ENCODE results near the gene LINGO3.

The LINGO3 gene

GRCh38 chr19:2325281-2326046 lies 17.5 kb upstream of the LINGO3 start:
- DNase-seq (ENCODE audit: low read depth, low spot score): no peak
- Histone ChIP-seq H3K4me1 (ENCODE audit: insufficient read depth, insufficient read length) (peaks cover 11% of the 10 kb centered on the region), H3K9ac (ENCODE audit: insufficient read length, low read depth) (no peak overlapping the region), H3K4me3 (ENCODE audit: insufficient read length, low read depth) (no peak overlapping the region), H3K27me3 (ENCODE audit: insufficient read depth, insufficient read length) (no peaks in the 10 kb centered on the region), H3K36me3 (ENCODE audit: insufficient read depth, insufficient read length, low read length) (peaks cover 63% of the 10 kb centered on the region), H3K9me3 (ENCODE audit: insufficient read depth, low read length) (no peaks in the 10 kb centered on the region)
- TF ChIP-seq ZNF274 (IDR thresholded peaks at IDR 0.05; ENCODE audit: low read depth, low read length): no peak
- no peak for TF ChIP-seq SUZ12 (IDR thresholded peaks at IDR 0.05; ENCODE audit: extremely low read depth, insufficient read depth, insufficient read length)
- no peak for TF ChIP-seq YY1 (IDR thresholded peaks at IDR 0.05; ENCODE audit: insufficient read depth, insufficient read length)

DNA sequence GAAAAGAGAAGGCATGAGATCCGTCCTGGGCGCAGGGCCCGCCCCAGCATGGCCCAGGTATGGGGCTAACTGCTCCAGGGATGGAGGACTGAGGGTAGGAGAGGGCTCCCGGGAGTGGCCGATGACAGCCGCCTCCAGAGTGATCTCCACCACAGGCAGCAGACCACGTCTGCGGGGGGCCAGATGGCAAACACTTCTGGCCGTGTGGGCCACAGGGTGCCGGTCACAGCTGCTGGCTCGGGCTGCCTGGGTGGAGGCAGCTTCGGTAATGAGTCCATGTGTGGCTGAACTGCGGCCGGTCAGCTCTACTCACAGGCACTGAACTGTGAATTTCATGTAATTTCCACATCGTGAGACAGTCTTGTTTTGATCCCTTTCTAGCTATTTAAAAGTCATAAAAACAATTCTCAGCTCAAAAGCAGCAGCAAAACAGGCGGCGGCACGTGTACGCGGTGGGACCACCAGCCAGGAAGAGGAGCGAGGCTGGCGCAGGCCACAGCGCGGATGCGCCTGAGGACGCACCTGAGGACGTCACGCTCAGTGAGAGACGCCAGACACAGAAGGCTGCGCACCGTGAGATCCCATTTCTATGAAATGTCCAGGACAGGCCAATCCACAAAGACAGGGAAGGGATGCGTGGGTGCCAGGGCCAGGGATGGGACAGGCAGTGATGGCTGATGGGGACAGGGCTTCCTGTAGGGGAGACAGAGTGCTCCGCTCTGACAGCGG lies 16.4 kb upstream of the LINGO3 start:
- Histone ChIP-seq H3K9ac (ENCODE audit: insufficient read length, low read depth) (no peak overlapping the region), H3K4me1 (ENCODE audit: insufficient read depth, insufficient read length) (peaks cover 11% of the 10 kb centered on the region)

DNA sequence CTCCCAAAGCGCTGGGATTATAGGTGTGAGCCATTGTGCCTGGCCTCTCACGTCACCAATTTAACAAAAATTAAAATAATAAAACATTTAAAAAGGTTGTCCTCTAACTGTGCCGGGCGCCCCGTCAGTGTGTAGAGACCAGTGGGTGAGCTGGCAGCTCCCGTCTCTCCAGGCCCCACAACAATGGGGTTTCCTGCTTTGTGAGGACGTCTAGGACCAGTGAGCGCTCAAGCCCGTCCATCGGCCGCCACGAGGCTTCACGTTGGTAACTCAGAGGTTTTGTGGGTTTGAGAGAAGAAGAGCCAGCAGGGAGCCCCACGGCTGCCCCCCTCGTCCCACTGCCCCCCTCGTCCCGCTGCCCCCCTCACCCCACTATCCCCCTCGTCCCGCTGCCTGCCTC lies 15.8 kb upstream of the LINGO3 start:
- DNase-seq (ENCODE audit: low read depth, low spot score): no peak
- peaks cover 8% of the 10 kb centered on the region for H3K4me1 ChIP-seq (ENCODE audit: insufficient read depth, insufficient read length)
- H3K27me3 ChIP-seq (ENCODE audit: insufficient read depth, insufficient read length): no peaks in the 10 kb centered on the region
- peaks cover 61% of the 10 kb centered on the region for H3K36me3 ChIP-seq (ENCODE audit: insufficient read depth, insufficient read length, low read length)
- no peak overlapping the region for H3K9ac ChIP-seq (ENCODE audit: insufficient read length, low read depth)
- no peaks in the 10 kb centered on the region for H3K9me3 ChIP-seq (ENCODE audit: insufficient read depth, low read length)
- no peak overlapping the region for H3K4me3 ChIP-seq (ENCODE audit: insufficient read length, low read depth)
- no peak for TF ChIP-seq ZNF274 (IDR thresholded peaks at IDR 0.05; ENCODE audit: low read depth, low read length)
- TF ChIP-seq YY1 (IDR thresholded peaks at IDR 0.05; ENCODE audit: insufficient read depth, insufficient read length): no peak
- no peak for TF ChIP-seq SUZ12 (IDR thresholded peaks at IDR 0.05; ENCODE audit: extremely low read depth, insufficient read depth, insufficient read length)

More for the DNA sequence above, 16.4 kb upstream of the LINGO3 start:
- Histone ChIP-seq H3K27me3 (ENCODE audit: insufficient read depth, insufficient read length) (no peaks in the 10 kb centered on the region), H3K9me3 (ENCODE audit: insufficient read depth, low read length) (no peaks in the 10 kb centered on the region), H3K4me3 (ENCODE audit: insufficient read length, low read depth) (no peak overlapping the region), H3K36me3 (ENCODE audit: insufficient read depth, insufficient read length, low read length) (peaks cover 61% of the 10 kb centered on the region)
- DNase-seq (ENCODE audit: low read depth, low spot score): no peak
- TF ChIP-seq SUZ12 (IDR thresholded peaks at IDR 0.05; ENCODE audit: extremely low read depth, insufficient read depth, insufficient read length) (no peak), ZNF274 (IDR thresholded peaks at IDR 0.05; ENCODE audit: low read depth, low read length) (no peak), YY1 (IDR thresholded peaks at IDR 0.05; ENCODE audit: insufficient read depth, insufficient read length) (no peak)

- TF ChIP-seq ZNF274 (IDR thresholded peaks at IDR 0.05; ENCODE audit: low read depth, low read length): no peak
- TF ChIP-seq YY1 (IDR thresholded peaks at IDR 0.05; ENCODE audit: insufficient read depth, insufficient read length): no peak
- no peak for TF ChIP-seq SUZ12 (IDR thresholded peaks at IDR 0.05; ENCODE audit: extremely low read depth, insufficient read depth, insufficient read length)
- no peak overlapping the region for H3K9ac ChIP-seq (ENCODE audit: insufficient read length, low read depth)
- H3K4me3 ChIP-seq (ENCODE audit: insufficient read length, low read depth): no peak overlapping the region
- H3K9me3 ChIP-seq (ENCODE audit: insufficient read depth, low read length): no peaks in the 10 kb centered on the region
- peaks cover 11% of the 10 kb centered on the region for H3K4me1 ChIP-seq (ENCODE audit: insufficient read depth, insufficient read length)
- H3K27me3 ChIP-seq (ENCODE audit: insufficient read depth, insufficient read length): no peaks in the 10 kb centered on the region
- DNase-seq (ENCODE audit: low read depth, low spot score): no peak
- peaks cover 57% of the 10 kb centered on the region for H3K36me3 ChIP-seq (ENCODE audit: insufficient read depth, insufficient read length, low read length)
Measured at GRCh38 chr19:2321565-2322283, 13.8 kb upstream of the LINGO3 start.

GRCh38 chr19:2320939-2321338 lies 13.0 kb upstream of the LINGO3 start:
- Histone ChIP-seq H3K4me3 (ENCODE audit: insufficient read length, low read depth) (no peak overlapping the region), H3K9me3 (ENCODE audit: insufficient read depth, low read length) (no peaks in the 10 kb centered on the region), H3K4me1 (ENCODE audit: insufficient read depth, insufficient read length) (peaks cover 16% of the 10 kb centered on the region), H3K9ac (ENCODE audit: insufficient read length, low read depth) (no peak overlapping the region), H3K36me3 (ENCODE audit: insufficient read depth, insufficient read length, low read length) (peaks cover 50% of the 10 kb centered on the region), H3K27me3 (ENCODE audit: insufficient read depth, insufficient read length) (no peaks in the 10 kb centered on the region)
- TF ChIP-seq SUZ12 (IDR thresholded peaks at IDR 0.05; ENCODE audit: extremely low read depth, insufficient read depth, insufficient read length) (no peak), ZNF274 (IDR thresholded peaks at IDR 0.05; ENCODE audit: low read depth, low read length) (no peak), YY1 (IDR thresholded peaks at IDR 0.05; ENCODE audit: insufficient read depth, insufficient read length) (no peak)
- DNase-seq (ENCODE audit: low read depth, low spot score): no peak

DNA sequence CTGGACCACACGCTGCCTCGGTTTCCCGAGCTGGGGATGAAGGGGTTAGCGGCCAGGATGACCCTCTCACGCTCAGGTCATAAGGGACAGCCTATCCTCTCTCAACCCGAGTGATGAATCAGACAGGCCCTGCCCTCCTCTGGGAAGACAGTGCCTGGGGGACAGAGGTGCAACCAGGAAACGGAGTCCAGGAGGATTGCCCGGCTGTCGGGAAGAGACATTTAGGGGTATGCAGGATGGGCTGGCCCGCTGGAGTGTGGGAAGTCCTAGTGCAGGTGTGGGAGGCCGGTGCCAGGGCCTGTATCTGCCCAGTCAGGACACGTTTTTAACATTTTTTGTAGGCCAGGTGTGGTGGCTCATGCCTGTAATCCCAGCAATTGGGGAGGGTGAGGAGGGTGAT lies 12.1 kb upstream of the LINGO3 start:
- Histone ChIP-seq H3K36me3 (ENCODE audit: insufficient read depth, insufficient read length, low read length) (peaks cover 41% of the 10 kb centered on the region), H3K4me1 (ENCODE audit: insufficient read depth, insufficient read length) (peaks cover 13% of the 10 kb centered on the region), H3K4me3 (ENCODE audit: insufficient read length, low read depth) (no peak overlapping the region), H3K9ac (ENCODE audit: insufficient read length, low read depth) (no peak overlapping the region), H3K9me3 (ENCODE audit: insufficient read depth, low read length) (peaks cover 6% of the 10 kb centered on the region), H3K27me3 (ENCODE audit: insufficient read depth, insufficient read length) (no peaks in the 10 kb centered on the region)
- TF ChIP-seq ZNF274 (IDR thresholded peaks at IDR 0.05; ENCODE audit: low read depth, low read length) (no peak), SUZ12 (IDR thresholded peaks at IDR 0.05; ENCODE audit: extremely low read depth, insufficient read depth, insufficient read length) (no peak), YY1 (IDR thresholded peaks at IDR 0.05; ENCODE audit: insufficient read depth, insufficient read length) (no peak)
- DNase-seq (ENCODE audit: low read depth, low spot score): no peak

All from NT2/D1 (cell line).